NT2/D1 (cell line): Measurements from ENCODE around the gene SELPLG.
A peak's percentile ranks its signal among the peaks of the same experiment; 100 is the strongest.

ENCODE experiments used
- DNase-seq: peaks from one replicate; pipeline ENCODE4 v3.0.0-alpha.2; 2011; ENCODE audit warnings: low read depth, low spot score
- H3K27me3 ChIP-seq: 2 replicates; pipeline ENCODE4 v1.6.0; 2011; ENCODE audit warnings: mild to moderate bottlenecking; ENCODE audit not compliant: insufficient read length, insufficient read depth
- H3K36me3 ChIP-seq: 2 replicates; pipeline ENCODE4 v1.6.1; 2011; ENCODE audit warnings: mild to moderate bottlenecking, low read length, mixed read lengths; ENCODE audit not compliant: insufficient read depth, insufficient read length
- H3K4me1 ChIP-seq: 2 replicates; pipeline ENCODE4 v1.5.1; 2011; ENCODE audit not compliant: insufficient read depth, insufficient read length
- H3K4me3 ChIP-seq: 2 replicates; pipeline ENCODE4 v1.5.1; 2011; ENCODE audit warnings: low read depth; ENCODE audit not compliant: insufficient read length
- H3K9ac ChIP-seq: 2 replicates; pipeline ENCODE4 v1.6.0; 2011; ENCODE audit warnings: low read depth; ENCODE audit not compliant: insufficient read length
- H3K9me3 ChIP-seq: 2 replicates; pipeline ENCODE4 v1.5.1; 2011; ENCODE audit warnings: mild to moderate bottlenecking, low read length; ENCODE audit not compliant: insufficient read depth
- SUZ12 ChIP-seq: IDR thresholded peaks from 2 replicates; pipeline ENCODE4 v1.6.1; 2011; ENCODE audit not compliant: insufficient read length, insufficient read depth; ENCODE audit errors: extremely low read depth
- YY1 ChIP-seq: IDR thresholded peaks from 2 replicates; pipeline ENCODE4 v1.6.1; 2011; ENCODE audit not compliant: insufficient read length, insufficient read depth
- ZNF274 ChIP-seq: IDR thresholded peaks from 2 replicates; pipeline ENCODE4 v1.6.1; 2011; ENCODE audit warnings: mild to moderate bottlenecking, low read depth, low read length

Gene SELPLG

GRCh38 chr12:108641446-108642268, 8.0 kb upstream of the SELPLG start:
- Histone ChIP-seq H3K27me3 (no peaks in the 10 kb centered on the region), H3K9me3 (no peaks in the 10 kb centered on the region), H3K4me1 (peaks cover 17% of the 10 kb centered on the region), H3K9ac (no peak overlapping the region), H3K4me3 (no peak overlapping the region), H3K36me3 (peaks cover 30% of the 10 kb centered on the region)
- no peak for DNase-seq
- TF ChIP-seq ZNF274 (no peak), SUZ12 (no peak), YY1 (no peak)

GRCh38 chr12:108640802-108641445, 7.2 kb upstream of the SELPLG start:
- H3K4me3 ChIP-seq: no peak overlapping the region
- H3K9me3 ChIP-seq: no peaks in the 10 kb centered on the region
- DNase-seq: no peak
- no peak overlapping the region for H3K9ac ChIP-seq
- TF ChIP-seq SUZ12 (no peak), ZNF274 (no peak), YY1 (no peak)
- H3K27me3 ChIP-seq: no peaks in the 10 kb centered on the region
- peaks cover 23% of the 10 kb centered on the region for H3K36me3 ChIP-seq
- H3K4me1 ChIP-seq: peaks cover 17% of the 10 kb centered on the region

GRCh38 chr12:108638997-108639822, 5.5 kb upstream of the SELPLG start:
- no peaks in the 10 kb centered on the region for H3K27me3 ChIP-seq
- H3K4me3 ChIP-seq: no peak overlapping the region
- H3K36me3 ChIP-seq: peaks cover 6% of the 10 kb centered on the region
- H3K9ac ChIP-seq: no peak overlapping the region
- no peak for DNase-seq
- peaks cover 27% of the 10 kb centered on the region for H3K4me1 ChIP-seq
- TF ChIP-seq YY1: no peak
- TF ChIP-seq ZNF274: no peak
- TF ChIP-seq SUZ12: no peak
- H3K9me3 ChIP-seq: no peaks in the 10 kb centered on the region

- Histone ChIP-seq H3K36me3 (no peaks in the 10 kb centered on the region), H3K4me3 (no peak overlapping the region), H3K9ac (peak overlapping the region; percentile 62), H3K4me1 (peaks cover 34% of the 10 kb centered on the region), H3K9me3 (no peaks in the 10 kb centered on the region), H3K27me3 (no peaks in the 10 kb centered on the region)
- DNase-seq: peak; percentile 84
- TF ChIP-seq ZNF274 (no peak), YY1 (no peak), SUZ12 (no peak)
Measured at GRCh38 chr12:108638141-108638827, 4.6 kb upstream of the SELPLG start.

GRCh38 chr12:108637222-108637971, 3.7 kb upstream of the SELPLG start:
- TF ChIP-seq ZNF274: no peak
- no peak for TF ChIP-seq YY1
- no peak for TF ChIP-seq SUZ12
- no peak for DNase-seq
- peaks cover 34% of the 10 kb centered on the region for H3K4me1 ChIP-seq
- H3K9me3 ChIP-seq: no peaks in the 10 kb centered on the region
- no peaks in the 10 kb centered on the region for H3K27me3 ChIP-seq
- H3K9ac ChIP-seq: peak overlapping the region; percentile 62
- H3K4me3 ChIP-seq: no peak overlapping the region
- H3K36me3 ChIP-seq: no peaks in the 10 kb centered on the region

- no peak overlapping the region for H3K9ac ChIP-seq
- peaks cover 29% of the 10 kb centered on the region for H3K4me1 ChIP-seq
- no peaks in the 10 kb centered on the region for H3K27me3 ChIP-seq
- TF ChIP-seq SUZ12: no peak
- TF ChIP-seq ZNF274: no peak
- no peak for TF ChIP-seq YY1
- DNase-seq: no peak
- H3K9me3 ChIP-seq: no peaks in the 10 kb centered on the region
- no peak overlapping the region for H3K4me3 ChIP-seq
- no peaks in the 10 kb centered on the region for H3K36me3 ChIP-seq
Measured at GRCh38 chr12:108635997-108636808, 2.5 kb upstream of the SELPLG start.
